Left ventricle myocardium inferior (tissue), 1 donor: ENCODE results near the gene PRKD2. TPM values are rescaled to one million over a fixed set of nuclear protein-coding genes. Genes with fewer than 3 reads are reported as not detected.

Experiments
- DNase-seq: peaks from one replicate; pipeline ENCODE4 v3.0.0-alpha.2; 2020
- H3K27ac ChIP-seq: fragments of 200-600 bp; replicated peaks from 2 replicates; pipeline ENCODE4 v1.8.0; 2021
- H3K27me3 ChIP-seq: fragments of 200-600 bp; 2 replicates; pipeline ENCODE4 v1.8.0; 2021; ENCODE audit warnings: low read depth
- H3K36me3 ChIP-seq: fragments of 200-600 bp; 2 replicates; pipeline ENCODE4 v1.8.0; 2021
- H3K4me1 ChIP-seq: fragments of 200-600 bp; 2 replicates; pipeline ENCODE4 v1.8.0; 2021
- H3K4me3 ChIP-seq: fragments of 200-600 bp; 2 replicates; pipeline ENCODE4 v1.8.0; 2021; ENCODE audit warnings: mild to moderate bottlenecking, moderate library complexity
- H3K9me3 ChIP-seq: fragments of 200-600 bp; replicated peaks from 2 replicates; pipeline ENCODE4 v1.8.0; 2021
- intact Hi-C: fragments of 100-400 bp; cut with micrococcal nuclease; formaldehyde crosslinking; loops from one replicate; pipeline ENCODE4 v1.11.0; 2022
- total RNA-seq: library from RNA; stranded (reverse); fragmentation: NEBNext Ultra II Directional; extraction: Animal tissue kit (Norgen Biotek cat#: 25700); gene quantifications from one replicate; pipeline ENCODE4 v1.2.1, GENCODE V29; 2021
- TF ChIP-seq, protein P1 (sequence below): fragments of 200-600 bp; IDR thresholded peaks from 2 replicates; pipeline ENCODE4 v1.8.0; 2021; ENCODE audit warnings: antibody characterized with exemption, mild to moderate bottlenecking, borderline replicate concordance
- donor health status: DM: no; HTN: yes; CAD: no; lungs with severe emphysema.

Gene PRKD2
- total RNA-seq, 1 donor from 2014 or later, result 7.9 TPM

- intact Hi-C loops, result no loop called here
Measured at GRCh38 chr19:46696052-46696451, 20.9 kb downstream of the PRKD2 start.

GRCh38 chr19:46693760-46694159 lies 23.2 kb downstream of the PRKD2 start:
- TF ChIP-seq, protein P1, sequence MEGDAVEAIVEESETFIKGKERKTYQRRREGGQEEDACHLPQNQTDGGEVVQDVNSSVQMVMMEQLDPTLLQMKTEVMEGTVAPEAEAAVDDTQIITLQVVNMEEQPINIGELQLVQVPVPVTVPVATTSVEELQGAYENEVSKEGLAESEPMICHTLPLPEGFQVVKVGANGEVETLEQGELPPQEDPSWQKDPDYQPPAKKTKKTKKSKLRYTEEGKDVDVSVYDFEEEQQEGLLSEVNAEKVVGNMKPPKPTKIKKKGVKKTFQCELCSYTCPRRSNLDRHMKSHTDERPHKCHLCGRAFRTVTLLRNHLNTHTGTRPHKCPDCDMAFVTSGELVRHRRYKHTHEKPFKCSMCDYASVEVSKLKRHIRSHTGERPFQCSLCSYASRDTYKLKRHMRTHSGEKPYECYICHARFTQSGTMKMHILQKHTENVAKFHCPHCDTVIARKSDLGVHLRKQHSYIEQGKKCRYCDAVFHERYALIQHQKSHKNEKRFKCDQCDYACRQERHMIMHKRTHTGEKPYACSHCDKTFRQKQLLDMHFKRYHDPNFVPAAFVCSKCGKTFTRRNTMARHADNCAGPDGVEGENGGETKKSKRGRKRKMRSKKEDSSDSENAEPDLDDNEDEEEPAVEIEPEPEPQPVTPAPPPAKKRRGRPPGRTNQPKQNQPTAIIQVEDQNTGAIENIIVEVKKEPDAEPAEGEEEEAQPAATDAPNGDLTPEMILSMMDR, result no peak
- Histone ChIP-seq H3K4me3 (no peak overlapping the region), H3K27ac (no peak overlapping the region), H3K4me1 (peaks cover 15% of the 10 kb centered on the region), H3K27me3 (no peaks in the 10 kb centered on the region), H3K36me3 (peaks cover 89% of the 10 kb centered on the region), H3K9me3 (no peaks in the 10 kb centered on the region)
- DNase-seq, result no peak
- intact Hi-C loops, result no loop called here

More at GRCh38 chr19:46696052-46696451, 20.9 kb downstream of the PRKD2 start:
- Histone ChIP-seq H3K4me1 (peaks cover 15% of the 10 kb centered on the region), H3K27ac (no peak overlapping the region), H3K36me3 (peaks cover 89% of the 10 kb centered on the region), H3K9me3 (no peaks in the 10 kb centered on the region), H3K27me3 (no peaks in the 10 kb centered on the region), H3K4me3 (no peak overlapping the region)
- TF ChIP-seq, protein P1, result no peak
- DNase-seq, result no peak

DNA sequence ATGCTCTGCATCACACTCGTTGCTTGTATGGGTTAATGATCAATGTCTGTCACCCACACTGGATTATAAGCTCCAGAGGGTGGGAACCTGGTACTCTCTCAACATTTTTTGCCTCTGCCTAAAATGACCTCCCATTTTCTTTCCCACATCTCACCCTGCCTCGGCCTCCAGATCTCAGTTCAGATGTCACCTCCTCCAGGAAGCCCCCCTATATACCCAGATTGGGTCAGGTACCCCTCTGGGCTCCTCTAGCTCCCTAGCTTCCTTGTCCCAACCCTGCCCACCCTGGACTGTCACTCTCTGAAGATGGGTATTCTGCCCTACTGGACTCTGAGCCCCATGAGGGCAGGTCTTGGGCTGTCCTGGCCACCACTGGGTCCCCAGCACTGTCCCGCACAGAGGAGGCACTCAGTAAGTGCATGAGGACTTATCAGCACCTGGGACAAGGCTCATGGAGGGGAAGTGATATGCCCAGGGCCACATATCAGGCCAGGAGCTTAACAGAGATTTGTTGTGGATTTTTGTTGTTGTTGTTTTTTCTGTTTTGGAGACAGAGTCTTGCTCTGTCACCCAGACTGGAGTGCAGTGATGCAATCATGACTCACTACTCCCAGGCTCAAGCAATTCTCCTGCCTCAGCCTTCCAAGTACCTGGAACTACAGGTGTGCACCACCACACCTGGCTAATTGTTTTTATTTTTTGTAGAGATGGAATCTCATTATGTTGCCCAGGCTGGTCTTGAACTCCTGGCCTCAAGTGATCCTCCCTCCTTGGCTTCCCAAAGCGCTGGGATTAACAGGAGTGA lies 23.8 kb downstream of the PRKD2 start:
- H3K27me3 ChIP-seq, result no peaks in the 10 kb centered on the region
- no peak overlapping the region for H3K27ac ChIP-seq
- no peaks in the 10 kb centered on the region for H3K9me3 ChIP-seq
- intact Hi-C loops, result no loop called here
- peaks cover 12% of the 10 kb centered on the region for H3K4me1 ChIP-seq
- DNase-seq, result no peak
- H3K4me3 ChIP-seq, result no peak overlapping the region
- TF ChIP-seq, protein P1, result no peak
- H3K36me3 ChIP-seq, result peaks cover 89% of the 10 kb centered on the region

GRCh38 chr19:46691948-46692347 lies 25.0 kb downstream of the PRKD2 start:
- Histone ChIP-seq H3K27ac (no peak overlapping the region), H3K4me1 (peaks cover 3% of the 10 kb centered on the region), H3K27me3 (no peaks in the 10 kb centered on the region), H3K4me3 (no peak overlapping the region), H3K36me3 (peaks cover 98% of the 10 kb centered on the region), H3K9me3 (no peaks in the 10 kb centered on the region)
- no peak for DNase-seq
- intact Hi-C loops, result no loop called here
- TF ChIP-seq, protein P1, result no peak

DNA sequence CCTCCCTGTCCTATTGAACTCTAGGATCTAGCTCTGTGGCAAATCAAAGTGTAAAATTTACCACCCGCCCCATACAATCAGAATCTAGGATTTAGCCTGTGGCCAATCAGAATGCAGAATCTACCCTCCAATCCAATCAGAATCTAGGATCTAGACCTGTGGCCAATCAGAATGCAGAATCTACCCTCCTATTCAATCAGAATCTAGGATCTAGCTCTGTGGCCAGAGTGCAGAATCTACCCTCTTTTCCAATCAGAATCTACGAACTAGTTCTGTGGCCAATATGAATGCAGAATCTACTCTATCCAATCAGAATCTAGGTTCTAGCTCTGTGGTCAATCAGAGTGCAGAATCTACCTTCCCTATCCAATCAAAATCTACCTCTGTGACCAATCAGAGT lies 25.8 kb downstream of the PRKD2 start:
- Histone ChIP-seq H3K36me3 (peaks cover 97% of the 10 kb centered on the region), H3K27me3 (no peaks in the 10 kb centered on the region), H3K4me1 (no peaks in the 10 kb centered on the region), H3K9me3 (no peaks in the 10 kb centered on the region), H3K4me3 (no peak overlapping the region), H3K27ac (no peak overlapping the region)
- DNase-seq, result no peak
- TF ChIP-seq, protein P1, result no peak
- intact Hi-C loops, result no loop called here
